Cerebellar cortex (tissue), 1 donor: ENCODE measurements around the gene LCN2.

Experiments used
- DNase-seq: peaks from one replicate; pipeline ENCODE4 v3.0.0-alpha.2; 2015; ENCODE audit warnings: low spot score

Gene LCN2

GRCh38 chr9:128150594-128151308 lies 1.5 kb downstream of the LCN2 start:
- DNase-seq: no peak

DNA sequence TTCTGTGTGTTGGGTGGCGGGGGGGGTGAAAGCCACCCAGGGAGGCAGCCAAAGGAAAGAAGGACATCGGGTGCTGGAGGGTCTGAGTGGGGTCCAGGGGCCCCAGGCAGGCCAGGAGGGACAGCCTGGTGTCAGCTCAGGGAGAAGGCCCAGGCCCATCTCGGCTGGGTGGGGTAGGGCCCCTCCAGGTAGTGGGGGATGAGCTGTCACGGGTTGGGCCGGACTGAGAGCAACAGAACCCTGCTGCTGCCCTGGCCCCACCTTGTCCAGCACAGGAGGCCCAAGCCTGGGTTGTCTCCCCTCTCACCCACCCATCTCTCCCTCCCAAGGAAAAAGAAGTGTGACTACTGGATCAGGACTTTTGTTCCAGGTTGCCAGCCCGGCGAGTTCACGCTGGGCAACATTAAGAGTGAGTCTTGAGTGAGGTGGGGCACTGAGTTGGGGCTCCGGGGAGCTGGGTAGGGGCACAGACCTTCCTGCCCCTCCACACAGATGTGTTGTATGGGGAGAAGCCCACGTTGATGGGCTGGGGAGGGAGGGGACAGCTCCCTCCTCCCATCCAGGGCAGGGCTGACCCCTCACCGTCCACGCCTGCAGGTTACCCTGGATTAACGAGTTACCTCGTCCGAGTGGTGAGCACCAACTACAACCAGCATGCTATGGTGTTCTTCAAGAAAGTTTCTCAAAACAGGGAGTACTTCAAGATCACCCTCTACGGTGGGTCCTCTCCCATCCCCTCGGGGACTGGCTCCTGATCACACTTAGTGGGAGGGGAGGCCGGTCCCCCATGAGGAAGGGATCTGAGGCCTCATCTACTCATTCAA lies 2.3 kb downstream of the LCN2 start:
- no peak for DNase-seq

- DNase-seq: no peak
Observed at GRCh38 chr9:128152133-128153059, 3.1 kb downstream of the LCN2 start.

- no peak for DNase-seq
Observed at GRCh38 chr9:128153060-128153946, 4.0 kb downstream of the LCN2 start.

DNA sequence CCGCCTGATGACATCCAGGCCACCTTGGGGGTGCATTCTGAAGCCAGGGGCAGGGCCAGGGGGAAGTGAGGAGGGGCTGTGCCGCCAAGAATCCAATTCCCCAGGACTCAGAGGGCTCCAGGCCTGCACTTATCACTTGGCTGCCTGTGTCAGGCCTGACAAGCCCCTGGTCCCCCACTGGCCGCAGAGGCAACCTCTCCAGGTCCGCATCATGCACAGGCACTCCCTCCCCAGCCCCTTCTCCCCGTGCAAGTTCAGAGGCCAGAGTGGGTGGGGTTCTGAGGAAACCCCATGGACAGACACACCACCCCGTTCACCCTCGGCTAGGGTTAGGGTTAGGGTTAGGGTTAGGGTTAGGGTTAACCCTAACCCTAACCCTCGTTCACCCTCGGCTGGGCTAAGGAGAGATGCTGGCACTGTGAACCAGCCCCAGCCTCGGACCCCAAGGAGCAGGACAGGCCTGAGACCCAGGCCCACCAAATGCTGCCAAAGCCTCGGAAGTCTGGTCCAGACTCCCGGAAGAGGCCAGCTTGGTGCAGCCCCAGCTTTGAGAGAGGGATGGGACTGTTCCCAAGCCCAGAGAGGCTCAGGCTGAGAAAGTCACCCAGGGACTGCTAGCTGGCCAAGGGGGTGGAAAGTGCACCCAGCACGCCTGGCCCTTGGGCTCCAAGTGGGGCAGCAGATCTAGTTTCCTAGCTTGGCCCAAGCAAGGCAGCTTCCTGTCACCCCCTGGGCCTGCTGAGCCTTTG lies 4.9 kb downstream of the LCN2 start:
- no peak for DNase-seq

- no peak for DNase-seq
Observed at GRCh38 chr9:128155736-128156500, 6.7 kb downstream of the LCN2 start.

DNA sequence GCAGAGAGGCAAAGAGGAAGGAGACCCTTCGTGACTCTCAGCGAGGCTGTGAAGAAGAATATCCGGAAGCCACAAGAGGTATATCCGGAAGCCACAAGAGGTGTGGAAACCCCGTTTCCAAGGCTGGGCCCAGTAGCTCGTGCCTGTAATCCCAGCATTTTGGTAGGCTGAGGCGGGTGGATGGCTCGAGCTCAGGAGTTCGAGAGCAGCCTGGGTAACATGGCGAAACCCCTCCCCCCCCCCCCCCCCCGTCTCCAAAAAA lies 10.2 kb downstream of the LCN2 start:
- no peak for DNase-seq

DNA sequence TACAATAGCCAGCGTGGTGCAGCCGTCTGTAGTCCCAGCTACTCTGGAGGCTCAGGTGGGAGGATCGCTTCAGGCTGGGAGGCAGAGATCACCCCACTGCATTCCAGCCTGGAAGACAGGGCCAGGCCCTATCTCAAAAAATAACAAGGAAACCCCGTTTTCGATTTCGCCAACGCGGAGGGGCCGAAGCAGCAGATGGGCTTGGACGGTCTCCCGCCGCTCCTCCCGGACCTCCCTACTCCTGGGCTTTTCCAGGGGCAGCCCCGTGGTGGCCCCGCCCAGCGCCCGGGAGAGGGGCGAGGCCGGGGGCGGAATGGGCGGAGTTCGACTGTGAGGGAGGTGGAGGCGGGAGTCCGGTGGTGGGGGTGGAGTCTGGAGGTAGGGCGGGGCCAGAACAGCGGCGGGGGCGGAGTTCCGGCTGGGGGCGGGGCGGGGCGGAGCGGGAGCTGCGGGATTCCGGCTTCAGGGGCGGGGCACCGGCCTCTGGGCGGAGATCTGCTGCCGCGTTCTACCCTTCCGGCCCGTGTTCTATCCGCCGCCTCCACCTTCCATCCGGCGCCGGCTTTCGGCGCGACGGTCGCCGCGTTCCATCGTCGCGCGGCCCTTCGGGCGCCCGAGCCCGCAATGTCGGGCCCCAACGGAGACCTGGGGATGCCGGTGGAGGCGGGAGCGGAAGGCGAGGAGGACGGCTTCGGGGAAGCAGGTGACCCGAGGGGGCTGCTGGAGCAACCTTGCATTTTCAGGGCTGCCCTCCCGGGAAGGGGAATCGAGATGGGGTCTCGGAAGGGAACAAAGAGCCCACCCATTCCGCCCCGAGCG lies 10.7 kb downstream of the LCN2 start, which contains the start of gene BBLN:
TSS of gene BBLN (plus strand) at position 482 of the 819 bp plus-strand sequence. CDS start at position 625, 143 bp downstream.
- DNase-seq: peak; percentile 94

GRCh38 chr9:128160603-128160987 lies 11.3 kb downstream of the LCN2 start:
- DNase-seq: peak; percentile 26

- peak; percentile 27 for DNase-seq
Observed at GRCh38 chr9:128161215-128161902, 12.1 kb downstream of the LCN2 start.

- peak; percentile 29 for DNase-seq
Observed at GRCh38 chr9:128162215-128163026, 13.2 kb downstream of the LCN2 start.

DNA sequence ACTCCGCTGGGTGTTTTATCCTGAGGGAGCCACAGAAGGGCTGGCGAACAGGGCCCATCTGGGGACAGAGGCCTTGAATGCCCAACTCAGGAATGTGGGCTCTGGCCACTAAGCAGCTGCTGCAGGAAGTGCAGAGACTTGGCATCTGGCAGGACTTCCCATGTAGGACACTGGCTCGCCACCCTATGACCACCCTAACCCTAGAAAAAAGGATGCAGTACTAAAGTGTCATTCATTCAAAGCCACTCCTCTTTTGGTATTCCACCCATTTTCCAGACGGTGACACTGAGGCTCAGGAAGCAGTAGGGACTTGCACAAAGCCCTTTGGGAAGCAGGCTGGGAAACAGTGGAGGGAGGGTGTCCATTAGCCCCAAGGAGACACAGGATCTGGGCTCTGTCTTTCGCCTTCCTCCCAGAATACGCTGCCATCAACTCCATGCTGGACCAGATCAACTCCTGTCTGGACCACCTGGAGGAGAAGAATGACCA lies 13.8 kb downstream of the LCN2 start:
- no peak for DNase-seq

DNA sequence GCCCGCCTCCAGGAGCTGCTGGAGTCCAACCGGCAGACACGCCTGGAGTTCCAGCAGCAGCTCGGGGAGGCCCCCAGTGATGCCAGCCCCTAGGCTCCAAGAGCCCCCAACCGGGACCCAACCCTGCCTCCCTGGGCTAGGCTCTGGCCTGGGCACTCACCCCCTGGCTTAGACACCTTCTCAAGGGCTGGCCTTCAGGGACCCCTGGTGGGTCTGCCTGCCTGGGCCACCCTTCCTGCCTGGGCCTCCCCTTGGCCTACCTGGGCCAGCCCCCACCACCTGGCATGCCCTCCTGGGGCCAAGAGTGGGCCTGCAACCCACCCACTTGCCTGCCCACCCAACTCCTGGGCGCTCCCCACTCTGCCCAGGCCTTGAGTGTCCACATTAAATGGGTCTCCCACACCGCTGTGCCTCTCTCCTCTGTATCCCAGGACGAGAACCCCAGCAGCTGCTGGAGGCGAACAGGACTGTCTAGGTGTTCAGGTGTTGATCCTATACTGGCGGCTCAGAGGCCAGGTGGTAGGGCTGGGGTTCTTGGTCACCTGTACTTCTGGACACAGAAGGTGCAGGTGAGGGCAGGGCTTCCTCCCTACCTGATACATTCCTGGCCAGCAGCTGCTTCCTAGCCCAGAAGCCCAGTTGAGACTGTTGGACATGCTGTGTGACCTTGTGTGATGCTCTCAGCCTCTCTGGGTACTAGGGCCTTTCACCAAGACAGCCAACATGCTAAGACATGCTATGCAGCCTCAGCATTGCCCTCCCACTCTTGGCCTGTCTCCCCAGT lies 14.5 kb downstream of the LCN2 start:
- no peak for DNase-seq

DNA sequence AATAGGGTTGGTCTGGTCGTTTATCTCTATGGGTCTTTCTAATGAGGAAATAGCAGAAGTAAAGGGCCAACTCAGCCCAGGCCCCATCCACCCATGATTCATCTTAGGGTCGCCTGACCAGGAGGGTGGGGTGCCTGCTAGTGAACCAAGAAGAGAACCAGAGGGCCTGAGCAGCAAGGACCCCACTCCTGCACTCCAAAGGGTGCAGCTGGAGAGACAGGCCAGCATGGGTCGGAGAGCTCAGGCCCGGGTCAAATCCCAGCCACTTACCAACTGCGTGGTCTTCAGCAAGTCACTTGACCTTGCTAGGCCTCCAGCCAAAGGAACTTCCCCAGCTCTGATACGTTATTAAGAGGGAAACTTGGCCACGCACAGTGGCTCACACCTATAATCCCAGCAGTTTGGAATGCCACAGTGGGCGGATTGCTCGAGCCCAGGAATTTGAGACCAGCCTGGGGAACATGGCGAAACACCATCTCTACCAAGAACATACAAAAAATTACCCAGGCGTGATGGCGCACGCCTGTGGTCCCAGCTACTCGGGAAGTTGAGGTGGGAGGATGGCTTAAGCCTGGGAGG lies 15.1 kb downstream of the LCN2 start:
- no peak for DNase-seq

DNA sequence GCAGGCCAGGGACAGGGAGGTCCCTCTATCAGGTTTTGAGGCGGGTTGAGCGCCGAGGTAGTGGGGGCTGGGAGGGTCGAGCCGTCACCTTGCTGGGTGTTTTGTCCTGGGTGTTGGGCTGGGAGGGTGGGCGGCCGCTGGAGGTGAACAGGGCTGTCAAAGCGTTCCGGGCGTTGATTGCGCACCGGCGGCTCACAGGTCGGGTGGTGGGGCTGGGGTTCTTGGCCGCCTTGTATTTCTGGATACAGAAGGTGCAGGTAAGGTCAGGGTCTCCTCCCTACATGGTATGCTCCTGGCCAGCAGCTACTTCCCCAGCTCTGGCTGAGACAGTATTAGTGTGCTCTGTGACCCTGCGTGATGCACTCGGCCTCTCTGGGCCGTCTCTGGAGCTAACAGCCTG lies 16.9 kb downstream of the LCN2 start:
- no peak for DNase-seq

DNA sequence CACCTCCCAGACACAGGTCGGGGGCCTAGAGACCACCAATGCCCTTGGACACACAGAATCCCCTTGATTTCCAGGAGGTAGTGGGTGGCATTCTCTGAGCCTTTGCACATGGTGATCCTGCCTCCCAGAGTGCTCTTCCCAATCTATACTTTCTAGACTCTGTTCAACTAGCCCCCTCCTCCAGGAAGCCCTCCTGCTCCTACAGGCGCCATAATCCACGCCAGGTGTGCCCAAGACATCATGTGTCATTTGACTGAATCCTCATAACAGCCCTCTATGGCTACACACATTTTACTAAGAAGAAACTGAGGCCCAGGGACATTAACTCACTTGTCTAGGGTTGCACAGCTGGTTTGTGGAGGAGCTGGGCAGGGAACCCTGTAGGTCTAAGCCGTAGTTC lies 18.0 kb downstream of the LCN2 start:
- no peak for DNase-seq
